HL-60/S4 treated with phorbol 12-myristate 13-acetate at 8.2 ng/mL for 4 days and 3 days (cell line): Measurements from ENCODE around the gene GDPD5.

ENCODE experiments used
- in situ Hi-C: fragments of 300-500 bp; cut with MboI; formaldehyde crosslinking; loops from 2 replicates; pipeline ENCODE4 v1.15.0; 2022; ENCODE audit warnings: low sequenced_read_pairs

Gene GDPD5

DNA sequence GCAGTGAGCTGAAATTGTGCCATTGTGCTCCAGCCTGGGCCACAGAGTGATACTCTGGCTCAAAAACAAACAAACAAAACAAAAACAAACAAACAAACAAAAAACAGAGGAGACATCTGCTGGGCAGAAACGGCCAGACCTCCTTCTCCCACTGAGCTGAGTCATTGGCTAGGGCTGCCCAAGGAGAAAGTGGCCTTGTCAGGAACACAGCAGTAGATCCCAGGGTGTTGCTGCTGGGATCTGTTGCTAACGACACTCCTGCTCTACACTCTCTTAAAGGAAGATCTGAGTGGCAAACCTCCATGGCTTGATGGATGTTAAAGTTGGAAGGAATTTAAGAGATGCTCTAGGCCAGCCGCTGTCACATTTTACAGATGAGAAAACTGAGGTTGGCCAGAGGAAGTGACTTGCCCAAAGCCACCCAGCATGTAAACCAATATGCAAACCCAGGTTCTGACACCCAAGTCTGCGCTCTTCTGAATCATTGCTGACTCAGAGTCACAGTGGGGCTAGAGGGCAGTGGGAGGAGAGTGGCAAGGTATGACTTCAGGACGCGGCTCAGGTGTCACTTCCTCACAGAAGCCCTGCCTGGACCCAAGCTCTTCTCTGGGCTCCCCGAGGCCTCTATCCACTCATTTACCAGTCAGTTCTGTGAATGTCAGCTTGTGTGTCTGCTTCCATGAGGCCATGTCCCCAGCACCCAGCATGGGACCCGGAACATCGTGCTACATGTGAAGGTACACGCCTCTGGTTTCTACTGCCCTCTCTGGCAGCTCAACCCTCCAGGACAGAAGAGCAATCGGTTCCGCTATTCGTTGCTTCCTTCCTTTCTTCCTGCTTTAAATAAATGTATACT lies 11.3 kb upstream of the GDPD5 start:
- in situ Hi-C loops = no loop called here

DNA sequence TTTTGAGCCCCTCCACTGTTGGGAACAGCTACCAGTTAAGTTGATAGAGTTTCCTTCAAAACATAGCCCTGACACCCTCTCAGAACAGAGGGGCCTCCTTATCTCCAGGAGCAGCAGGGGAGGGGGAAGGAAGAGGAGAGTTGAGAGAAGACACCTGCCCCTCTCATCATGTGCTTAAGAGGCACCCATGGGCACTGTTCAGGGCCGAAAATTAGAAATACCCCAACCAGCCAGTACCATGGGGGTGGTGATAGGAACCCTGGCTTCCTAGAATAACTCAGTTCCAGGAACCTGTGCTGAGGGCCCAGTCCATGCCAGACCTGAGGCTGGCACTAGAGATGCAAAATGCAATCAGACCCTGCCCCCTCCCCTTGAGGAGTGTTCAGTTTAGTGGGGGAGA lies 9.3 kb upstream of the GDPD5 start:
- in situ Hi-C loops = no loop called here

DNA sequence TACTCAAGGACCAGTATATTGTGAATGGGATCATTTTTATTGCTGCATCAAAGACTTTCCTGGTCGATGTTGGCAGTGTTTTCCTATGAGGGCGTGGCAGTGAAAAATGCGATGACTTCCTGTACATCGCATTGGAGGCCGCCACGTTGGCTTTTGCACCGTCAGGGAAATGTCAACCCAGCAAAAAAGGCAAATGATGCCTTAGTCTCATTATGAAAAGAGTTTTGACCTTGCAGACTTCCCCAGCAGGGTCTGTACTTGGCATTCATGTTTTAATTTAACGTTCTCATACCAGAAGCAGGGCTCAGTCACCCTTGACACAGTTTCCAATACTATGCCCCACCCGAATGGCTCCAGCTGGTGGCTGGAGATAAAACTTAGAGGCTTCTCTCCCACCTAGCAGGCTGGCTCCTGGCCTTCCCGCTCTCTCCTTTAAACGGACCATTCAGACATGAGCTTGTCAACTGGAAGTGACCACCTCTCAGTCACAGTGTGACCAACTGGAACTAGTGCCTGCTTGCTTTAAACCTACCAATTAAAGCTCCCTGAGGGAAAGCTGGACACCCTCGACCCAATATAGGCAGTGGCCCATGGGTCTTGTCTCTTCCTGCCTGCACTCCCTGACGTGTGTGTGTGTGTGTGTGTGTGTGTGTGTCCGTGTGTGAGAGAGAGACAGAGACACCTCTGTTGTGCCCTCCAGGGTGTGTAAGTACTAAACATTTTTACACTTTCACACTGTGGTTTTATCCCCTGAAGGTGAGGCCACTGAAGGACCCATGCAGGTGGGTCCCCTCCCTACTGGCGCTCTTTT lies 8.7 kb upstream of the GDPD5 start:
- in situ Hi-C loops = loop anchor here (5.0 kb wide), 1 partner anchor 97 kb away; no protein-coding TSS in a partner anchor

DNA sequence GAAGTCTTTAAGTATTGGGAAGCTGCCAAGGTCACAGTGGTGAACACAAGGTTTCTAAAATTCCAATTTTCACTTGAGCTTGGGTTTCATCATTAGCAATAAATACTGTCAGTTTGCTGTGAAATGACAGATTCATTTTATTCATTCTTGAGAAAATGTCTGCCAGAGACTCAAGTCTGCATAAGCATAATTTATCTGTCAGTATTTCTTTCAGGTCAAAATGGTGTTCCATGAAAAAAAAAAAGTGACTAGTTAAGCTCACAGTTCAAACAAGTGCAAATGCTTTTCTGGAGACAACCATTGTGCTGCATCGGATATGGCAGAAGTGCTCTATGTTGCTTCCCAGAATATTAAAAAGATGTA lies 8.1 kb upstream of the GDPD5 start:
- in situ Hi-C loops = loop anchor here (5.0 kb wide), 1 partner anchor 97 kb away; no protein-coding TSS in a partner anchor

DNA sequence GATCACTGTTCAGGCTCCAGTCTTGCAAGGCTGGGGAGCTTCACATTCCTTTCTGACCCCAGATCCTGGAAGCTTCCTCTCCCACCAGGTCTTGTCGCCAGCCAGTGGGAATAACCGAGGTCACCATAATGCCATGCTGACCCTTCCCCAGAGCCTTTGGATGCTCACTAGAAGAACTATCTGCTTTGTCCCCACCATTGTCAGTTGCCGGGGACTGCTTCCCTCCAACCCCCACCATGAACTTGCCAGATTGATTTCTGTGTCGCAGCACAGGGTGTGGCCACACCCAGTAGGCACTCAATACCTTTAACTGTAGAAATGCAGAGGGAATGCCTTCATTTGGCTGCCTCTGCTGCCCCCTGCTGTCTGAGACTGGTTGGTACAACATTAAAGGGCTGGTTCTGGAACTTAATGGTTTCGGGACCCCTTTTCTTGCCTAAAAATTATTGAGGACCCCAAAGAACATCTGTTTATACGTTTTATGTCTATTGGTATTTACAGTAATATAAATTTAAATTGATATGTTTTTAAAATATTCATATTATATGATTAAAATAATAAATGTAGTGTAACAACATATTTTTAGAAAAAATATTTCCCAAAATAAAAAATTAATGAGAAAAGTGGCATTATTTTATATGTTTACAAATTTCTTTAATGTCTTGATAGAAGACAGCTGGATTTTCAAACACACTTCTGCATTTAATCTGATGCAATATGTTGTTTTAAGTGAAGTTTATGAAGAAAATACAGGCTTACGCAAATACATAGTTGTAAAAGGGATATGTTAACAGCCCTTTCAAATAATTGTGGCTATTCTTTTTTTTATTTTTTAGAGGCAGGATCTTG lies 6.7 kb upstream of the GDPD5 start:
- in situ Hi-C loops = loop anchor here (5.0 kb wide), 1 partner anchor 95 kb away; no protein-coding TSS in a partner anchor

DNA sequence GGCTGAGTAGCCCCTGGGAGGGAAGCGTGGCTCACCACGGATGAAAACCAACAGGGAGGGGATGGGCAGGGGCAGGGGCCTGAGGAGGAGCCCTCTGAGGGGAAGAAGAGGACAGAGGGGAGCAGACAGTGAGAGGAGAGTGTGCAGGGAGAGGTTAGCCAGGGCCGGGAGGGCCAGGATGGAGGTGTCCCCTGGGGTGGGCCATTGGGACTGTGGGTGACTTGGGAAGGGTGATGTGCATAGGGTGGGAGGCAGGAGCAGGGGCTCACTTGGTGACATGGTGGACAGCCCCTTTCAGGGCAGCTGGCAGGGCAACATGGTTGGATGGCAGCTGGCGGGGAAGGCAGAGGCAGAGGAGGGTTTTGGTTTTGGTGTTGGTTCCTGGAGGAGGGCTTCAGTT lies 5.6 kb upstream of the GDPD5 start:
- in situ Hi-C loops = loop anchor here (5.0 kb wide), 1 partner anchor 94 kb away; no protein-coding TSS in a partner anchor

DNA sequence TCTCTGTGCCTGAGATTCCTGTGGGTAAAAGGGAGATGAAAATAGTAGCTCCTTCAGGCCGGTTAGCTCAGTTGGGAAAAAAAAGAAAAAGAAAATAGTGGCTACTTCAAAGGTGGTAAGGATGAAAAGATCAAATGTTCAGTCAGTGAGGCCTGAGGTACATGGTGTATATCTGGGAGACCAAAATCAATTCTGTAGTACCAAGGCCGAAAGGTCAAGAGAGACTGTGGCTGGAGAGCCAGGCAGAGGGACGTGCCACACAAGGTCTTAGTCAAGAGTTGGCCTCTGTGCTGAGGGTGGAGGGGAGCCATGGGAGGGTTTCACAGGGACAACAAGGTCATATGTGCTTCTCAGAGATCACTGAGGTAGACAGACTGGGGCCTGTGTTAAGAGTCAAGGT lies 4.8 kb upstream of the GDPD5 start:
- in situ Hi-C loops = loop anchor here (5.0 kb wide), 1 partner anchor 93 kb away; no protein-coding TSS in a partner anchor

DNA sequence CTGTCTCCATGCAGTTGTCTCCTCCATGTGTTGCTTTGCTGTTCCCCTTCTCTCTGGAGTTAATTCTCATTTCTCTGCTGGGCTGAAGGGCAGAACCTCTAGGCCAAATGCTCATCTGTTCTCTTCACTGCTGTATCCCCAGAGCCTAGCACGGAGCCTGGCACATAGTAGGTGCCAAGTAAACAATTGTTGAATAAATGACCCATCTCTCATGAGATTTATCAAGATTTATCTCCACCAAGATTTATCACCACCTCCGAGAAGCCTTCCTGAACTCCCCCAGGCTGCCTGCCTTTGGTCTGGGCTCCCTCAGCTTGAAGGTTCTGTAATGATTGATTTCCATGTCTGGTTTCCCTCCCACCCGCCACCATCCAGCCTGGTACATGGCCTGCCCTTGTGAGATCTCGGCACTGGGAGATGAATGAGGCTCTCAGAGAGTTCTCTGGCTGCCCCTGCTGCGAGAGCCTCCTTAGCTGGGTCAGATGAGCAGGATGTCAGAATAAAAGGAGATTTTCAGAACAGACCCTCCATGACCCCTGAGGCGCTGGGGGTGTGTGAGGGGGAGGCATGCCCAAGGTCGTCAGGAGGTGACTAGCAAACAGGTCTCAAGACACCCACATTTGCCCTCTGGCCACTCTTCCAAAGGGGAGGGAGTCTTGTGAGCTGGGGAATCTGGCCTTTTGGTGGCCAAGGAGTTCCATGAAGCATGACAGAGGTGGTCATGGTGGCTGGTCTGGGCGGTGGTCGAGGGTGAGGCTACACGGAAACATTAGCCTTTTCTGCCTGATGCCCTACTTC lies 2.4 kb upstream of the GDPD5 start:
- in situ Hi-C loops = no loop called here

DNA sequence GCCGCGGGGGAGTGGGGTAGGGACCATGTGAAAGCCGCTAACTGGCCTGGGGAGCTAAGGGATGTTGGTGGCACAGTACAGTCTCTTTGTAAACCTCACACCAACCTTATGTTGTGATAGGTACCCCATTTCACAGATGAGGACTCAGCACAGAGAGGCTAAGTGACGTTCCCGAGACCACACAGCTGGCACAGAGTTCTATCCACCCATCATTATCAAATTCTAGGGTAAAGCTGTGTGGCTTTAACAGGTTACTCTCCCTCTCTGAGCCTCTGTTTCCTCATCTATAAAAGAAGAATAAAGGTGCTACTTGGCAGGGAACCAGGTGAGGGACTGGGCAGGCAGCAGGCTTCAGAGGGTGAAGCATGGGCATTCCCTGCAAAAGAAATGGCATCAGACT lies 1.4 kb upstream of the GDPD5 start:
- in situ Hi-C loops = no loop called here

DNA sequence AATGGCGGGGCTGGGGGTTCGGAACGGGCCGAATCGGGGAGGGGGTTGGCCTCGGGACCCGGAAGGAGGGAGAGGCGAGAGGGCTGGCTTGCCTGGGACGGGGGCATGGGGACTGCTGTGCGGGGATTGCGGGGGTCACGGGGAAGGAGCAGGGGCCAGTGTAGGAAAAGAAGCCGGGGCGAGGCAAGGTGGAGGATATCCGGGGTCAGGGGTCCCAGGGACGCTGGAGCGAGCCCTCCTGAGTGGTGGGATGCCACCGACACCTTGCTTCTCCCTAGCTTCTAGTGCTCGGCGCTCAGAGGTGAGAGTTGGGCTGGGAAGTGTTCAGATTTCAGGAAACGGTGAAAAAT lies 426 bp upstream of the GDPD5 start:
- in situ Hi-C loops = no loop called here

DNA sequence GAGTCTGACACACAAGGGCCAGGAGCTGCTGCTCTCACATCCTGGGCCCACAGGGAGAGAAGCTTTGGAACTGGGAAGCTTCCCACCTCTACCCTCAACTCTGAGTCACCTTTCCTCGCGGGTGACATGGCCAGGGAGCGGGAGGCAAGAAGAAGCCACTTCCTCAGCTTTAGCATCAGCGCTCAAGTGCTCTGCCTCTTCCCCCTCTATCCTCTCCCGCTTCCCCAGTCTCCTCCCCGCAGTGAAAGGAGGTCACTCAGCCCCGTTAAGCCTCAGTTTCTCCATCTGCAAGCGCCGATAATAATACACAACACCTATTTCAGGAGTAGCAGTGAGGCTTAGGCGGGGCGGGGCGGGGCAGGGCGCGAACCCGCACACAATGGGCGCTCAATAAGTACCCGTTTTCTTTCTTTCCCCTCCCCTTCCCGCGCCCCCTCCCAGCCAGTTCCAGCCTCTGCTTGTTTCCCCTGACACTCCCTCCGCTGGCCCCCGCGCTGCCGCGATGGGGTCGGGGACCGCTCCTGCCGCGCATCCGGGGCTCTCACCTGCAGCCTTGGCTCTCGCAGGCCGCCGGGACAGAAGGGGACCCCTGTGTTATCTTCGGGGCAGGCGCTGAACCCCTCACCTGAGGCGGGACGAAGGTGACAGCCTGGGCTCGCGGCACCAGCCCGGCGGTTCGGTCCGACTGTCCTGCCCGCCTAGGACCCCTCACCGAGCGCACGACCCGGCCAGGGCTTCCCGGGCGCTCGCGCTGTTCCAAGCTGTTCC lies 892 bp downstream of the GDPD5 start:
- in situ Hi-C loops = no loop called here

DNA sequence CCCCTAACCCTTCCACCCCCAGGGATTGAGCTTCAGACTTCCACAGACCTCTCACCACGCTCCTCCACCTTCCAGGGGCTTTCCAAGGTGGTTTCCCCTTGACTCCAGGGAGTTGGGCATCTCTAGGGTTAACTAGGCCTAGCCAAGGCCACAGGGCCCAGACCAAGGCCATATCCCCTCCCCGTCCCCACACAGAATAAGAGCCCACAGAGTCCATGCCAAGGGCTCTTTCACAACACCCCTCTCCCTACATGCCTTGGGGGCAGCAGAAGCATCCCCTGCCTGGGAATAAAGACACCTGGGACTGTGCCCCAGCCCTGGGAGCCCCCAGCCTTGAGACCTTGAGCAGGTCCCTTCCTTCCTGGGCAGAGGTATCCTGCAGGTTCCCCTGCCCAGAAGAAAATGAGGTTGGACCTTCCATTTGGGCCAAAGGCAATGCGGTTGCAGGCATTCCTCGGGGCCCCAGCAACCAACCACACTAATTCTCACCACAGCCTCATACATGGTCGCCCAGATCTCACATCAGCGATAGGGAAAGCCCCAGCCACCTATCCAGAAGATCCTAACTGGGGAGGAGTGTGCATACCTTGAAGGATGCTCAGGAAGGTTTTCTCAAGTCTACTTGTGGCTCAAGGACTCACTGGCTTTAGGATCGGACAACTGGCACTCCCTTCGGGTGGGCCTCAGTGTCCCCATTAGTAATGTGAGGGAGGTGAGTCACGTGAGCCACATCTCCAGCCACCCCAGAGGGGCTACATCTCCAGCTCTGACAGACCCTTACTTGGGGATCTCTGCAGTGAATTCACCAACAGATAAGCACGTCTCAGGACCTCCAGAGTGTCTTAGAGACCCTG lies 1.7 kb downstream of the GDPD5 start:
- in situ Hi-C loops = no loop called here

DNA sequence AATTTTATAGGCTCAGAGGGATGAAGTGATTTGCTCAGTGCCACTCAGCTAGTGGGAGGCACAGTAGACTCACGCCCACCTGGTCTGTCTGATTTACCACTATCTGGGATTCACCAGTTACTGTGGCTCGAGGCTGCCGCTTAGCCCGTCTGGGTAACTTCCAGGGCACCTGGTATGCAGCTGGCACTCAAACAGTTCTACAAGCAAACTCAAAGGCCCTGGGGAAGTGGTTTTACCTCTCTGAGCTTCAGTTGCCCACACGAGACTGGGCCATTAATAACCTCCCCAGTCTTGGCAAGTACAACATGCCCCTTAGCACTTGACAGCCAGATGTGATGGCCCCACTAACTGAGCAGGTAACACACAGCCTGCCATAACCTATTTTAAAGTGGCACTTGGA lies 2.6 kb downstream of the GDPD5 start:
- in situ Hi-C loops = no loop called here

DNA sequence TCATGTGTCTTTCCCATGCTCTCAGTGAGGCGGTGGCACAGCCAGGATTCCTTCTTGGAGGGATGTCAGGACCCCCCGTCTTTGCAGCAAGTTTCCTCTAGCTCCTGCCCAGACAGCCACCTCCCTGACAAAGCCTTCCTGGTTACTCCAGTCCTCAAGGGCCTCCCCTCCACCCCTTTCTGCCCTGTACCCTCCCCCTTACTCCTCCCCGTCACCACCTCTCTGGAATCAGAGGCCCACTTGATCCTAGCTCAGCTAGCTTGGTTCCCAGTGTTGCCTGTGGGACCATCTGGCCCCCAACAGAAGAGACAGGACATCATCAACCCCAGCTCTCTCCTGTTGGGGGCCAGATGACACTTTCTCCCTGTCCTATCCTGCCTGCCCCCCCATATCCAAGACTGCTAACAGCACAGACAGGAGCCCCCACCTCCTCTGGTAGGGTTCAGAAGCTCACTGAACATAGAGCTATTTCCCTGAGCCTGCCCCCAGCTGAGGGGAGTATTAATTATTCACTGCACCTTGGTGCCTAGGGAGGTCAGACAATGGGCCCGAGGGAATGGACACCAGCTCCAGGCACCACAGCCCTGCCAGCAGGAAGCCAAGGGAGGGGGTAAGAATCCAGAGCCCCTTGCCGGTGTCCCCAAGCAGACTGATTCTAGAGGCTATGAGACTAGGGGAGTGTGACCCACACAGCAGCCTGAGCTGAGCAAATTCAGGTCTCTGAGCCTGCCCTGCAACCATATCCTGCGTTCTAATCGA lies 3.3 kb downstream of the GDPD5 start:
- in situ Hi-C loops = no loop called here

DNA sequence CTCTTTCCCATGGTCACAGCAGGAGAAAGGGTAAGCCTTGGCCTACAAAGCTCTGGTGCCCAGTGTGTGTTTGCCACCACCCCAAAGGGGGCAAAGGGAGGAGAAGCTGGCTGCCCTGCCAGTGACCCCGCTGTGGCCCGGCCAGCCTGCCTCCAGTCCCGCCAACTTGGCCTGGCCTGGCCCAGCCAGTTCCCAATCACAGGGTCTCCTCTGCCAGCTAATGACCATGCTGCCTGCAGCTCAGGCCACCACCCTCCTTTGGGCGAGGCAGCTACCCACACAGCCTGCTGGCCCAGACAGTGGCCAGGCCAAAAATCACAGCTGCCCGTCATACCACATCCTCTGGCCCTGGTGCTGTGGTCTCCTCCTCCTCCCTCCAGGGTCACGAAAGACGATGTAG lies 5.1 kb downstream of the GDPD5 start:
- in situ Hi-C loops = no loop called here

DNA sequence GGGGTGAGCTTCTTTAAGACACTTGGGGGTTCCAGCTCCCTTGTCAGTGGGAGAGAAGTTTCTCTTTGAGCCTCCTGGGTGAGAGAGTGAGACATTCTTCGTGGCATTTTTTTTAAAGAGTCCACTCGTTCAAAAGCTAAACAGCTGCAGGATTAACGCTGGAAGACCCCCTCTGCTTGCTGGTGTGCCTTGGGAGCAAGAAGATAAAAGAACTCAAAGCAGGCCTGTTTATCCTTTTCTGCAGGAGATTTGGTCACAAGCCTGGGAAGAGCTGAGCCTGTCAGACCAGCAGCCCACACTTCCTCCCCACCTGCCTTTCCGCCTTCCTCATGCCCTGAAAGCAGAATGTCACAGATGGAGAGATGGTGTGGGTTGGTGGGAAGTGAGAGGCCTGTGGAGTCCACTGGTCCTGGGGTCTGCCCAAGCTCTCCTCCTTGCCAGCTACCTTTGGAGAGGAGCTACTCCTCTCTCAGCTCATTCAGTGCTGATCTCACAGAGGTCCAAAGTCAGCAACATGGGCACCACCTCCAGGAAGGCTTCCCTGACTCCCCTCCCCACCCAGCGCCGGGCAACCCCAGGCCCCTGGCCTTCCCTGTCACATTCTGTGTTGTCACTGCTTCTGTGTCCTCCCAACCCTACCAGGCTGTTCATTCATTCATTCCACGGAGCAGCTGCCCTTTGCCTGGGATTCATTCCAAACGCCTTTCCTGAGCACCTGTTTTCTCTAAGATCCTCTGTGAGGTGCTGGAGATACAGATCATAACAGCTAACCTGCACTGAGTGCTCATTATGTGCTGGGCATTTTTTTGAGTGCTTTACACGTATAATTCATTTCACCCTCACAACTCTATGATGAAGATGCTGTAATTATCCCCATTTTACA lies 6.7 kb downstream of the GDPD5 start:
- in situ Hi-C loops = no loop called here

DNA sequence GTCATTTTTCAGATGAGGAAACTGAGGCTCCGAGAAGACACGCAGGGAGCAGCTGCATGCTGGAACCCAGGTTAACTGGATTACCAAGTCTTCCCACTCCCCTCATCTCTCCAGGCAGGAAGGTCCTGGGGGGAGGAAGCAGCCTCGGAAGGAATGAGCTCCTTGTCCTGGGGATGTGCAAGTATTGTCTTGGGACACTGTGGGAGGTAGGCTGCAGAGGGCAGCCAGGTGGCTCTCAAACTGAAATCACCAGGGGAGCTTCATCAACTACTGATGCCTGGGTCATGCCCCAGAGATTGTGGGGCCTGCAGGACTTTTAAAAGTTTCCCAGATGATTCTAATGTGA lies 7.6 kb downstream of the GDPD5 start:
- in situ Hi-C loops = no loop called here
